Stimulated activated CD4-positive, alpha-beta T cell treated with anti-CD3 and anti-CD28 coated beads, TNF-alpha, amount 100 ng/mL, for 24 hours (primary cell): ENCODE data around the gene BANF2.

Experiments used
- DNase-seq, 3 experiments: peaks; one replicate each; pipeline ENCODE4 v3.0.0-alpha.2; 2020; ENCODE audit warnings: low read depth in 3 of 3

BANF2 gene

GRCh38 chr20:17710379-17711266 lies 10.9 kb downstream of the BANF2 start:
- DNase-seq = no peak

DNA sequence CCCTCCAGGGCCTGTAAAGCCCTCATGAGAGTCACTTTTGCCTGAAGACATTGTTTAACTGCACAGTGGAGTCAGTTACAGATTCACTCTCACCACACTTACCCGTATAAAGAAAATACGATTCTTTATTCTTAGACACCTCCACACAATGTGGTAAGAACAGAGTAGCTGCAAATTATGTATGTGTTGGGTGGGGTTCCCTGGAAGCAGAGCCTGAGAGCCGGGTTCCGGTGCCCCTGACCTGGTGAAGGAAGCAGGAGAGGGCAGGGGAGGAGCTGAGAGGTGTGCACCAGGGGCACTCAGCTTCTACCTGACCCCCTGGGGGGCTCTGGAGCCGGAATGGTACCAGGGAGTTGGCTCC lies 11.5 kb downstream of the BANF2 start:
- DNase-seq = no peak

- DNase-seq = no peak
Measured at GRCh38 chr20:17712201-17712600, 12.4 kb downstream of the BANF2 start.

GRCh38 chr20:17712708-17713107 lies 12.9 kb downstream of the BANF2 start:
- DNase-seq = no peak

DNA sequence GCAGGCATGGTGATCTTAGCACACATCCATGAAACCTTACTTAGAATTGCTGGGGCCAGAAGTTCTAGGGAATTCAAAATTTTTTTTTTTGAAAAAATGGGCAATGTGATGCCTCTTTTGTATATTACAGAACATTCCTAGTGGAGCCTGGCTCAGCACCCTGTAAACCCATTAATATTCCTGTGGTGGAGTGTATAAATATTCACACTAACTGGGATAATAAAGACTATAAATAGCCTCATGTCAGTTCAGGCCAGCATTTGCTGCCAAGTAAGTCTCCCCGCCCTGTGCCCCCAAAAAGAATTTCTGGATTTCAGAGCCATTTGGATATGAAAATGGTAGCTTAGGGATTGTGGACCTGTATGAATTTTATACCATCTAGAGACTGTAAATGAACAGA lies 14.8 kb downstream of the BANF2 start:
- no peak for DNase-seq

DNA sequence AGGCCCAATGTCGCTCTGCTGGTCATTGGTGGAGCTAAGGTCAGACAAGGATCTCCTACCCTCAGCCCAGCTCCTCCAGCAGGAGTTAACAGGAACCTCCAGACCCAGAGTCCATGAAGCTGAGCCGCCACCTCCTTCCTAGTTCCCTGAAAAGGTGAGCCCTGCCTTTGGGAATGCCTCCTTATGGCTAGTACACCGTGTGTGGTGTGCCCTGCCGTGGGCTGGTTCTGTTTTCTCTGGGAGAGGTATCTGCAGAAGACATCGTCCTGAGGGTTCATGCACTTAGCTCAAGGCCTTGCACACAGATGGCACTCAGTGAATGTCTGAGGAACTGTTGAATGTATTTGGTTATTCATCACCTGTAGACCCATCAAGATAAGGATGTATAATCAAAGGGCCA lies 15.3 kb downstream of the BANF2 start:
- DNase-seq = no peak

GRCh38 chr20:17716331-17716730 lies 16.6 kb downstream of the BANF2 start:
- DNase-seq = no peak

GRCh38 chr20:17720755-17721154 lies 21.0 kb downstream of the BANF2 start:
- no peak for DNase-seq

GRCh38 chr20:17721802-17722486 lies 22.2 kb downstream of the BANF2 start:
- DNase-seq = no peak

DNA sequence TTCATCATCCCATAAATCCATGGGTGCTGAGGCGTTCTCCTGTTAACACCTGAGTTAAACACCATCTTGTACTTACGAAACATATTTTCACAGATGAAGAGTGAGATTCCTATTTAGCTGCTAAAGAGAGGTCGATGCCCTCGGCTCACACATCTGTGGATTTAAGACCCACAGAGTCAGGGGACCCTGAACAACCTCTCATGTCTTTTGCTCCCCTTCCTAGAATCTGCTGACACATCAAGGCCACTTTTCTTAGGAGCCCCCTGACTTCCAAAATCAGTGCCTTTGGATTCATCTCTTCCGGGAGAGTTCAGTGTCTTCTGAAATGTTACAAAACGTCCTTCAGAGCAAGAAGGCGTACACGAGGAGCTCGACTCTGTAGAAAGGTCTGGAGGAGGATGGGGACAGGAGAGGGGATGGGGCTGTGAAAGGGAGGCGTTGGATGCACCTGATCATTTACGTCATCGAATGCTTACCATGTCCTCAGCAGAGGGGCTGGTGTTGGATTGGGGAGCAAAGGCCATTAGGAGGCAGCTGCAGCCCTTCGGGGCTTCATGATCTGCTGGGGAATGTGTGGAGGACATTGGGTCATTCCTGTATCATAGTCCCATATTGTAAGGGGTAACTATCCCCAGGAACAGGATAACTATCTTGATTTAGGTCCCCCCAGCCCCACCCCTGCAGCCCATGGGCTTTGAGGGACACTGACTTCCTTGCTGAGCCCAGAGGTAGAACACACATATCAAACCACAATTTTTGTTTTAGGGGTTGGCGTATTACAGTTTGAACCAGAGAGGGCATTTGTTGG lies 22.9 kb downstream of the BANF2 start:
- no peak for DNase-seq

- no peak for DNase-seq
Measured at GRCh38 chr20:17723301-17723691, 23.5 kb downstream of the BANF2 start.

- DNase-seq = no peak
Measured at GRCh38 chr20:17725094-17725835, 25.5 kb downstream of the BANF2 start.

GRCh38 chr20:17726902-17727301 lies 27.1 kb downstream of the BANF2 start:
- DNase-seq = no peak

DNA sequence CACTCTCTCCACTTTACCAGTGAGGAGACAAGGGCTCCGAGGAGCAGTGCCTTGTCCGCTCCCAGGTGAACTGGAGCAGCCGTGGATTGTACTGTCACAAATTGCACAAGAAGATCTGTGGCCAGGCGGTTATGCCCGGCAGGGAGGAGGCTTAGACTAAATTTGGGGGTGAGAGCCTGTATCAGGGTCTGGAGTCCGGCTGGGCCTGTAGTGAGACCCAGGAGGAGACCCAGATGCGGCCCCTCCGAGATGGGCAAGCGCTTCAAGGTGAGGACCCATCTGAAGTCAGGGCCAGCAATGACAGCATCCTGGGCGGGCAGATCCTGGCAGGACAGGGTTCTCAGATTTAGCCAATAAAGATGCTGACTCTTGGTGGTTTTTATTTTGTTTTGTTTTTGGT lies 27.6 kb downstream of the BANF2 start:
- DNase-seq = no peak

- DNase-seq = no peak
Measured at GRCh38 chr20:17728074-17728473, 28.3 kb downstream of the BANF2 start.

GRCh38 chr20:17730071-17730470 lies 30.3 kb downstream of the BANF2 start:
- DNase-seq = no peak

- no peak for DNase-seq
Measured at GRCh38 chr20:17731233-17731632, 31.5 kb downstream of the BANF2 start.

- no peak for DNase-seq
Measured at GRCh38 chr20:17732907-17733521, 33.2 kb downstream of the BANF2 start.

- no peak for DNase-seq
Measured at GRCh38 chr20:17733767-17734304, 34.1 kb downstream of the BANF2 start.

GRCh38 chr20:17734374-17734773 lies 34.6 kb downstream of the BANF2 start:
- no peak for DNase-seq

DNA sequence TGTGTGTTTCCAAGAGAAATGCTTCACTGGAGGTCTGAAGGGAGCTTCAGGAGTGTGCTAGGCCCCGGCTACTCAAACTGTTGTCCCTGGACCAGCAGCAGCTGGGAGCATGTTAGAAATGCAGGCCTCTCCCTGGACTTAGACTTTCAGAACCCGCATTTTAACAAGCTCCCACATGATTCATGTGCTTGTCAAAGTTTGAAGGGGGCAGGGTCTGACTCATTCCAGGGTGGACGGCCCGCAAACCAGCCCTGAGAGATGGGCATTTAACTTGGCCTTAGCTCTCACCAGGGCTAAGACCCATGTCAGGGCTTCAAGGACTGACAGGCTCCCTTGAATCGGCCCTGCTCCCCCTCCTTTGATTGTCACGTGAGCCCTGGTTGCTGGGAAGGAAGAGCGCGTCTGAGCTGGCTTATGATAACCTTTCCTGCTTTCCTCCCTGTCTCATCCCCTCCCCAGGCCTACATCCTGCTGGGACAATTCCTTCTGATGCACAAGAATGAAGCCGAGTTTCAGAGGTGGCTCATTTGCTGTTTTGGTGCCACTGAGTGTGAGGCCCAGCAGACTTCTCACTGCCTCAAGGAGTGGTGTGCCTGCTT lies 35.5 kb downstream of the BANF2 start:
- DNase-seq = no peak
